GM12878 (cell line): ENCODE results near the gene KIF5C. TPM values are rescaled to one million over a fixed set of nuclear protein-coding genes. Genes with fewer than 3 reads are reported as not detected.

ENCODE experiments used
- ATAC-seq: fragments of 200-7000 bp; cut with Tn5 transposase; 3 replicates; pipeline ENCODE4 v1.9.1; 2020; ENCODE audit warnings: mild to moderate bottlenecking, moderate library complexity
- BruUV-seq: library from RNA; stranded (reverse); fragments of 400-500 nt; replicated peaks from 2 replicates; lab custom pipeline; 2021; lab: Mats Ljungman, UMichigan
- CTCF ChIA-PET: fragments of 300-600 bp; sonication (Branson Sonifier 250); formaldehyde crosslinking; extraction: SDS; loops from one replicate; lab custom pipeline; 2021; ENCODE audit warnings: inconsistent platforms; lab: Yijun Ruan, JAX
- POLR2A ChIA-PET: fragments of 350-600 bp; formaldehyde crosslinking; extraction: SDS; loops from one replicate; lab custom pipeline; 2021; ENCODE audit warnings: inconsistent platforms; lab: Charles Lee
- RAD21 ChIA-PET: fragments of 300-600 bp; sonication (Branson Sonifier 250); formaldehyde crosslinking; loops from one replicate; lab custom pipeline; 2023; ENCODE audit warnings: antibody characterized with exemption; ENCODE audit not compliant: unreplicated experiment; lab: Charles Lee
- SMC1A ChIA-PET: fragments of 300-600 bp; sonication (Branson Sonifier 250); formaldehyde crosslinking; loops from one replicate; lab custom pipeline; 2023; ENCODE audit not compliant: unreplicated experiment, uncharacterized antibody; lab: Charles Lee
- DNase-seq: peaks from one replicate; pipeline ENCODE4 v3.0.0-alpha.2; 2011; ENCODE audit warnings: low read depth, low spot score
- FAIRE-seq: peaks from 3 replicates; lab custom pipeline; 2011; peaks lifted over from hg19 to GRCh38; lab: Jason Lieb, UNC
- H2AFZ ChIP-seq: 2 replicates; pipeline ENCODE4 v1.6.0; 2011; ENCODE audit warnings: low read depth, low read length, control low read depth; ENCODE audit not compliant: control insufficient read depth
- H3K27ac ChIP-seq: 2 replicates; pipeline ENCODE4 v1.5.1; 2011; ENCODE audit warnings: control low read depth; ENCODE audit not compliant: control insufficient read depth, insufficient read depth
- H3K27me3 ChIP-seq, 2 experiments: replicated peaks in 1 of 2; 2 replicates each; pipeline versions ENCODE4 v1.6.0 to v1.6.1; 2011; ENCODE audit warnings: low read length in 1 of 2; ENCODE audit not compliant: control insufficient read depth in 2 of 2, insufficient read depth in 2 of 2
- H3K36me3 ChIP-seq, 2 experiments: 2 replicates each; pipeline ENCODE4 v1.5.1; 2011; ENCODE audit warnings: low read length in 1 of 2; ENCODE audit not compliant: control insufficient read depth in 2 of 2, insufficient read depth in 2 of 2
- H3K4me1 ChIP-seq: 2 replicates; pipeline ENCODE4 v1.6.1; 2011; ENCODE audit warnings: mild to moderate bottlenecking, low read length, moderate library complexity, mixed read lengths; ENCODE audit not compliant: control insufficient read depth, insufficient read depth
- H3K4me2 ChIP-seq: 2 replicates; pipeline ENCODE4 v1.6.0; 2011; ENCODE audit warnings: control low read depth; ENCODE audit not compliant: control insufficient read depth, insufficient read depth
- H3K4me3 ChIP-seq: fragments of 200-600 bp; sonication (generic); 2 replicates; pipeline ENCODE4 v1.5.1; 2016
- H3K79me2 ChIP-seq: 2 replicates; pipeline ENCODE4 v1.6.0; 2011; ENCODE audit warnings: low read length; ENCODE audit not compliant: control insufficient read depth, insufficient read depth
- H3K9ac ChIP-seq: 2 replicates; pipeline ENCODE4 v1.8.0; 2011; ENCODE audit warnings: low read length, control low read depth, mixed read lengths; ENCODE audit not compliant: control insufficient read depth, insufficient read depth
- H3K9me3 ChIP-seq: replicated peaks from 3 replicates; pipeline ENCODE4 v1.5.1; 2011; ENCODE audit warnings: mild to moderate bottlenecking, low read length; ENCODE audit not compliant: control insufficient read depth, insufficient read depth
- H4K20me1 ChIP-seq: 2 replicates; pipeline ENCODE4 v1.6.0; 2011; ENCODE audit not compliant: control insufficient read depth, insufficient read depth
- ASH2L ChIP-seq: fragments of 300-600, 200-600 bp; sonication (generic); IDR thresholded peaks from 2 replicates; pipeline ENCODE4 v1.6.1; 2017; ENCODE audit warnings: low read depth, mild to moderate bottlenecking, borderline replicate concordance
- BMI1 ChIP-seq: fragments of 450-650 bp; IDR thresholded peaks from 2 replicates; pipeline ENCODE4 v1.6.1; 2016; ENCODE audit warnings: mild to moderate bottlenecking, moderate library complexity, borderline replicate concordance
- CTCF ChIP-seq, 3 experiments: IDR thresholded peaks in 2 of 3; conservative IDR thresholded peaks in 1 of 3; 2 replicates each; pipeline ENCODE4 v1.5.1; 2011; ENCODE audit warnings: low read depth in 3 of 3, low read length in 3 of 3, mild to moderate bottlenecking in 3 of 3, control low read depth in 2 of 3, moderate library complexity in 2 of 3, inconsistent platforms in 1 of 3, mixed read lengths in 1 of 3; ENCODE audit not compliant: control insufficient read depth in 2 of 3, insufficient read depth in 1 of 3; ENCODE audit errors: extremely low read depth in 1 of 3
- GABPA ChIP-seq: IDR thresholded peaks from 2 replicates; pipeline ENCODE4 v1.6.1; 2014; ENCODE audit warnings: antibody characterized with exemption, low read depth, mild to moderate bottlenecking, inconsistent platforms
- HCFC1 ChIP-seq: fragments of 150-350 bp; IDR thresholded peaks from 2 replicates; pipeline ENCODE4 v1.6.1; 2014; ENCODE audit warnings: low read length
- HDGF ChIP-seq: fragments of 450-650 bp; IDR thresholded peaks from 2 replicates; pipeline ENCODE4 v1.6.1; 2016; ENCODE audit warnings: antibody characterized with exemption
- MXI1 ChIP-seq: fragments of 150-350 bp; IDR thresholded peaks from 2 replicates; pipeline ENCODE4 v1.6.1; 2011; ENCODE audit warnings: low read depth, mild to moderate bottlenecking, inconsistent platforms, low read length, improper control_type of control experiment
- NFXL1 ChIP-seq: fragments of 450-650 bp; IDR thresholded peaks from 2 replicates; pipeline ENCODE4 v1.6.1; 2017; ENCODE audit warnings: antibody characterized with exemption, mild to moderate bottlenecking, borderline replicate concordance
- RAD51 ChIP-seq: fragments of 450-650 bp; IDR thresholded peaks from 2 replicates; pipeline ENCODE4 v1.6.1; 2016; ENCODE audit warnings: moderate library complexity, mild to moderate bottlenecking, inconsistent platforms
- RELB ChIP-seq: fragments of 450-650 bp; IDR thresholded peaks from 2 replicates; pipeline ENCODE4 v1.6.1; 2017; ENCODE audit warnings: low read depth, mild to moderate bottlenecking, moderate library complexity
- SIX5 ChIP-seq: IDR thresholded peaks from 2 replicates; pipeline ENCODE4 v1.6.1; 2011; ENCODE audit warnings: mild to moderate bottlenecking, low read depth, low read length, moderate library complexity; ENCODE audit not compliant: severe bottlenecking
- SKIL ChIP-seq: fragments of 450-650 bp; IDR thresholded peaks from 2 replicates; pipeline ENCODE4 v1.6.1; 2017; ENCODE audit warnings: mild to moderate bottlenecking, low read depth, inconsistent platforms; ENCODE audit not compliant: poor library complexity, severe bottlenecking
- SP1 ChIP-seq: IDR thresholded peaks from one replicate; pipeline ENCODE4 v1.6.1; 2011; ENCODE audit warnings: low read depth, low read length
- SUPT20H ChIP-seq: IDR thresholded peaks from 2 replicates; pipeline ENCODE4 v1.6.1; 2011; ENCODE audit warnings: low read depth, mild to moderate bottlenecking, low read length, moderate library complexity, borderline replicate concordance; ENCODE audit not compliant: control insufficient read depth
- SUZ12 ChIP-seq: fragments of 200-600 bp; sonication (generic); IDR thresholded peaks from one replicate; pipeline ENCODE4 v1.6.1; 2018; ENCODE audit warnings: antibody characterized with exemption, mild to moderate bottlenecking; ENCODE audit not compliant: unreplicated experiment
- TBL1XR1 ChIP-seq: IDR thresholded peaks from 2 replicates; pipeline ENCODE4 v1.6.1; 2012; ENCODE audit warnings: low read depth, low read length, improper control_type of control experiment
- WGBS: methylation state at CpG from one replicate; pipeline ENCODE4 v1.1.6; 2016; ENCODE audit warnings: low lambda C conversion rate; ENCODE audit not compliant: insufficient replicate concordance, insufficient coverage; ENCODE audit errors: missing lambda C conversion rate; 5-methylcytosine and 5-hydroxymethylcytosine counted together
- in situ Hi-C: fragments of 300-500 bp; cut with MboI; formaldehyde crosslinking; loops from 9 replicates; pipeline ENCODE4 v1.14.3; 2018; ENCODE audit warnings: mixed read lengths
- intact Hi-C: fragments of 100-400 bp; cut with micrococcal nuclease; formaldehyde crosslinking; loops from one replicate; pipeline ENCODE4 v1.14.2; 2022; ENCODE audit not compliant: unreplicated experiment
- polyA plus RNA-seq, 11 experiments: library from polyadenylated mRNA; depleted of rRNA in 4 of 11; unstranded in 6 of 11; stranded (reverse) in 5 of 11; fragments of >200 nt; fragmentation: Nextera tagmentation in 4 of 11; fragmentation: Illumina TruSeq in 1 of 11; extraction: Ambion mirVana in 4 of 11; extraction: Trizol in 1 of 11; gene quantifications; 1 replicate in 1 of 11; 2 replicates in 10 of 11; pipeline versions ENCODE4 v1.2.1 to v1.2.3, GENCODE V29; 2011 to 2016; ENCODE audit warnings: inconsistent platforms in 2 of 11, missing spikeins in 2 of 11, low read depth in 1 of 11
- total RNA-seq, 4 experiments: library from RNA; depleted of rRNA in 3 of 4; stranded (reverse); fragments of >200 nt in 3 of 4; fragmentation: Illumina TruSeq in 1 of 4; extraction: Trizol in 1 of 4; gene quantifications; 2 replicates each; pipeline versions ENCODE4 v1.2.1 to v1.2.3, GENCODE V29; 2013 to 2021

KIF5C gene
- total and polyA plus RNA-seq, 10 of the 15 experiments (the other 5 are each of a cell fraction or from before 2014, with no cell fraction given): 0.08 to 0.49 (median 0.24) TPM

GRCh38 chr2:148947299-148947698 is 72.3 kb downstream of the KIF5C start:
- H2AFZ ChIP-seq: no peak overlapping the region
- ChIA-PET POLR2A (no interaction called here), CTCF (no interaction called here), SMC1A (no interaction called here), RAD21 (no interaction called here)
- H3K27ac ChIP-seq: no peak overlapping the region
- ATAC-seq: no peak
- intact Hi-C loops: no loop called here
- H3K4me2 ChIP-seq: no peak overlapping the region
- no peak for TF ChIP-seq CTCF (IDR thresholded peaks at IDR 0.05 in 2 of 3, conservative IDR thresholded peaks at IDR 0.05 in 1 of 3; ENCODE audit: control insufficient read depth in 2 of 3, extremely low read depth in 1 of 3, insufficient read depth in 1 of 3, low read depth in 3 of 3, low read length in 3 of 3)
- TF ChIP-seq SUZ12: no peak
- no peak for TF ChIP-seq MXI1
- TF ChIP-seq TBL1XR1: no peak
- no peak for TF ChIP-seq GABPA
- no peak for TF ChIP-seq SUPT20H
- no peak for TF ChIP-seq RAD51
- TF ChIP-seq SP1: no peak
- TF ChIP-seq RELB: no peak
- no peak for TF ChIP-seq ASH2L
- TF ChIP-seq HCFC1: no peak
- no peak for TF ChIP-seq NFXL1
- TF ChIP-seq HDGF: no peak
- no peak for TF ChIP-seq SIX5
- no peak for TF ChIP-seq SKIL
- TF ChIP-seq BMI1: no peak
- WGBS: 47% methylated on average over 7 of the region's 7 CpGs
- H3K9ac ChIP-seq: no peak overlapping the region
- DNase-seq: no peak
- H3K4me1 ChIP-seq: no peaks in the 10 kb centered on the region
- in situ Hi-C loops: no loop called here
- FAIRE-seq: no peak
- no peaks in the 10 kb centered on the region for H4K20me1 ChIP-seq
- no peaks in the 10 kb centered on the region for H3K27me3 ChIP-seq
- H3K79me2 ChIP-seq: no peaks in the 10 kb centered on the region
- BruUV-seq: no TSS peak
- H3K4me3 ChIP-seq: no peak overlapping the region
- no peaks in the 10 kb centered on the region for H3K36me3 ChIP-seq
- H3K9me3 ChIP-seq: no peaks in the 10 kb centered on the region; the same call in 2 of the 3 replicates
